HepG2 (cell line): ENCODE results near the gene CDH1. TPM values are rescaled to one million over a fixed set of nuclear protein-coding genes. Genes with fewer than 3 reads are reported as not detected.

Experiments
- AFF4 ChIP-seq: sonication (generic); formaldehyde crosslinking; IDR thresholded peaks from 2 replicates; pipeline ENCODE4 v1.4.0; 2020; ENCODE audit warnings: missing genetic modification reagents
- CBX5 ChIP-seq: sonication (generic); formaldehyde crosslinking; IDR thresholded peaks from 2 replicates; pipeline ENCODE4 v1.4.0; 2020; ENCODE audit warnings: missing genetic modification reagents, borderline replicate concordance
- FOXA1 ChIP-seq, 2 experiments: fragments of 450-650 bp in 1 of 2; sonication (generic) in 1 of 2; formaldehyde crosslinking in 1 of 2; IDR thresholded peaks; 2 replicates each; pipeline versions ENCODE4 v1.4.0 to v1.6.1; 2016 to 2020; ENCODE audit warnings: missing genetic modification reagents in 1 of 2
- HDAC1 ChIP-seq: sonication (generic); formaldehyde crosslinking; IDR thresholded peaks from 2 replicates; pipeline ENCODE4 v1.5.1; 2020; ENCODE audit warnings: mild to moderate bottlenecking, missing genetic modification reagents
- HES4 ChIP-seq: sonication (generic); formaldehyde crosslinking; IDR thresholded peaks from 2 replicates; pipeline ENCODE4 v1.9.0; 2021; ENCODE audit warnings: mild to moderate bottlenecking, missing genetic modification reagents, borderline replicate concordance
- HNRNPK ChIP-seq: fragments of 200-400 bp; formaldehyde crosslinking; IDR thresholded peaks from 2 replicates; pipeline ENCODE4 v1.6.1; 2018; ENCODE audit warnings: low read length, low read depth, moderate library complexity, mild to moderate bottlenecking; ENCODE audit not compliant: poor library complexity, severe bottlenecking
- MED8 ChIP-seq: sonication (generic); formaldehyde crosslinking; IDR thresholded peaks from 2 replicates; pipeline ENCODE4 v1.8.1; 2023; ENCODE audit warnings: mild to moderate bottlenecking, missing genetic modification reagents; ENCODE audit not compliant: insufficient replicate concordance
- MXD1 ChIP-seq: sonication (generic); formaldehyde crosslinking; IDR thresholded peaks from 2 replicates; pipeline ENCODE4 v1.4.0; 2020; ENCODE audit warnings: mild to moderate bottlenecking, missing genetic modification reagents
- NRL ChIP-seq: sonication (generic); formaldehyde crosslinking; IDR thresholded peaks from 2 replicates; pipeline ENCODE4 v1.5.0; 2020; ENCODE audit warnings: missing genetic modification reagents, mild to moderate bottlenecking, moderate library complexity, borderline replicate concordance
- POGK ChIP-seq: sonication (generic); formaldehyde crosslinking; conservative IDR thresholded peaks from 2 replicates; pipeline ENCODE4 v1.8.0; 2022; ENCODE audit warnings: mild to moderate bottlenecking, moderate library complexity, missing genetic modification reagents
- PRDM4 ChIP-seq: sonication (generic); formaldehyde crosslinking; IDR thresholded peaks from 2 replicates; pipeline ENCODE4 v1.9.0; 2021; ENCODE audit warnings: missing genetic modification reagents, borderline replicate concordance
- SP1 ChIP-seq, 2 experiments: fragments of 450-650 bp in 1 of 2; sonication (generic) in 1 of 2; formaldehyde crosslinking in 1 of 2; IDR thresholded peaks; 2 replicates each; pipeline versions ENCODE4 v1.4.0 to v1.6.1; 2016 to 2020; ENCODE audit warnings: missing genetic modification reagents in 1 of 2
- SPEN ChIP-seq: sonication (generic); formaldehyde crosslinking; IDR thresholded peaks from 2 replicates; pipeline ENCODE4 v1.5.1; 2020; ENCODE audit warnings: low read depth, mild to moderate bottlenecking, missing genetic modification reagents
- ZBTB20 ChIP-seq: sonication (generic); formaldehyde crosslinking; IDR thresholded peaks from 2 replicates; pipeline ENCODE4 v1.8.1; 2023; ENCODE audit warnings: missing genetic modification reagents, low read depth, mild to moderate bottlenecking, borderline replicate concordance
- ZBTB38 ChIP-seq: sonication (generic); formaldehyde crosslinking; IDR thresholded peaks from 2 replicates; pipeline ENCODE4 v1.5.1; 2020; ENCODE audit warnings: mild to moderate bottlenecking, missing genetic modification reagents
- ZFAT ChIP-seq: sonication (generic); formaldehyde crosslinking; conservative IDR thresholded peaks from 2 replicates; pipeline ENCODE4 v1.8.1; 2023; ENCODE audit warnings: missing genetic modification reagents, inconsistent platforms
- ZFP36L2 ChIP-seq: sonication (generic); formaldehyde crosslinking; IDR thresholded peaks from 2 replicates; pipeline ENCODE4 v1.4.0; 2020; ENCODE audit warnings: missing genetic modification reagents
- ZNF274 ChIP-seq: sonication (generic); formaldehyde crosslinking; IDR thresholded peaks from 2 replicates; pipeline ENCODE4 v1.5.1; 2020; ENCODE audit warnings: mild to moderate bottlenecking, missing genetic modification reagents
- ZNF33B ChIP-seq: sonication (generic); formaldehyde crosslinking; IDR thresholded peaks from 2 replicates; pipeline ENCODE4 v1.5.1; 2020; ENCODE audit warnings: mild to moderate bottlenecking, missing genetic modification reagents
- ZSCAN29 ChIP-seq: sonication (generic); formaldehyde crosslinking; conservative IDR thresholded peaks from 2 replicates; pipeline ENCODE4 v1.4.0; 2020; ENCODE audit warnings: mild to moderate bottlenecking, missing genetic modification reagents
- polyA plus RNA-seq, 8 experiments: library from polyadenylated mRNA; depleted of rRNA in 3 of 8; stranded (reverse) in 7 of 8; unstranded in 1 of 8; fragments of >200 nt; fragmentation: Illumina TruSeq in 4 of 8; extraction: Trizol in 4 of 8; gene quantifications; 2 replicates each; pipeline versions ENCODE4 v1.2.1 to v1.2.3, GENCODE V29; 2011 to 2016; ENCODE audit warnings: low read depth in 4 of 8, missing spikeins in 1 of 8, mixed read lengths in 1 of 8; ENCODE audit not compliant: insufficient read depth in 1 of 8
- total RNA-seq, 5 experiments: library from RNA; depleted of rRNA; stranded (reverse); fragments of >200 nt; fragmentation: Illumina TruSeq; extraction: Trizol; gene quantifications; 2 replicates each; pipeline ENCODE4 v1.2.3, GENCODE V29; 2016; ENCODE audit warnings: low read depth in 1 of 5

Gene CDH1
- total and polyA plus RNA-seq, 2 of the 13 experiments (the other 11 are each of a cell fraction or from before 2014, with no cell fraction given), result 0.95 to 9.8 TPM

GRCh38 chr16:68737046-68737729 lies at the start of gene CDH1 (continued):
- peak; percentile 60; the same call in 1 of the 2 replicates for TF ChIP-seq NRL (CRISPR knock-in tag)
- no peak for TF ChIP-seq SP1 (IDR thresholded peaks at IDR 0.05)
- TF ChIP-seq SP1 (CRISPR knock-in tag; IDR thresholded peaks at IDR 0.05), result peak; percentile 32; the same call in 1 of the 2 replicates
- no peak for TF ChIP-seq ZFP36L2 (CRISPR knock-in tag)
- no peak for TF ChIP-seq PRDM4 (CRISPR knock-in tag)
- TF ChIP-seq MED8 (CRISPR knock-in tag), result no peak
- no peak for TF ChIP-seq ZFAT (CRISPR knock-in tag)
- TF ChIP-seq HES4, result peak; percentile 86
- no peak for TF ChIP-seq FOXA1 (IDR thresholded peaks at IDR 0.05)
- no peak for TF ChIP-seq FOXA1 (CRISPR knock-in tag; IDR thresholded peaks at IDR 0.05)
- TF ChIP-seq ZBTB20 (CRISPR knock-in tag), result no peak
- peak; percentile 57; the same call in 1 of the 2 replicates for TF ChIP-seq ZNF274 (CRISPR knock-in tag)
- no peak for TF ChIP-seq AFF4 (CRISPR knock-in tag)
- TF ChIP-seq ZSCAN29 (CRISPR knock-in tag), result 0 out of 2 replicates have a peak, but pooled peaks have one; percentile 24
- peak; percentile 34 for TF ChIP-seq HNRNPK
- TF ChIP-seq ZNF33B (CRISPR knock-in tag), result no peak; the same call in 1 of the 2 replicates
- no peak for TF ChIP-seq CBX5
- peak; percentile 69 for TF ChIP-seq SPEN (CRISPR knock-in tag)
- TF ChIP-seq ZBTB38 (CRISPR knock-in tag), result peak; percentile 53; the same call in 1 of the 2 replicates
- TF ChIP-seq MXD1 (CRISPR knock-in tag), result peak; percentile 72; the same call in 1 of the 2 replicates
- TF ChIP-seq POGK (CRISPR knock-in tag), result peak; percentile 54; the same call in 1 of the 2 replicates
- TF ChIP-seq HDAC1 (CRISPR knock-in tag), result peak; percentile 29; the same call in 1 of the 2 replicates
